ENCODE results near the gene NUTM1. TPM values are rescaled to one million over a fixed set of nuclear protein-coding genes. Genes with fewer than 3 reads are reported as not detected.

Gene NUTM1
- total RNA-seq, 1 donor from 2014 or later: not detected

- Mint-ChIP-seq H3K4me3 (no peak overlapping the region), H3K4me1 (peaks cover 22% of the 10 kb centered on the region), H3K27me3 (ENCODE audit: low read depth) (no peaks in the 10 kb centered on the region), H3K27ac (no peak overlapping the region), H3K36me3 (peaks cover 31% of the 10 kb centered on the region), H3K9me3 (no peaks in the 10 kb centered on the region)
- no peak for DNase-seq (ENCODE audit: low spot score in 2 of 2, unreplicated experiment in 2 of 2)
- TF ChIP-seq, protein P1, sequence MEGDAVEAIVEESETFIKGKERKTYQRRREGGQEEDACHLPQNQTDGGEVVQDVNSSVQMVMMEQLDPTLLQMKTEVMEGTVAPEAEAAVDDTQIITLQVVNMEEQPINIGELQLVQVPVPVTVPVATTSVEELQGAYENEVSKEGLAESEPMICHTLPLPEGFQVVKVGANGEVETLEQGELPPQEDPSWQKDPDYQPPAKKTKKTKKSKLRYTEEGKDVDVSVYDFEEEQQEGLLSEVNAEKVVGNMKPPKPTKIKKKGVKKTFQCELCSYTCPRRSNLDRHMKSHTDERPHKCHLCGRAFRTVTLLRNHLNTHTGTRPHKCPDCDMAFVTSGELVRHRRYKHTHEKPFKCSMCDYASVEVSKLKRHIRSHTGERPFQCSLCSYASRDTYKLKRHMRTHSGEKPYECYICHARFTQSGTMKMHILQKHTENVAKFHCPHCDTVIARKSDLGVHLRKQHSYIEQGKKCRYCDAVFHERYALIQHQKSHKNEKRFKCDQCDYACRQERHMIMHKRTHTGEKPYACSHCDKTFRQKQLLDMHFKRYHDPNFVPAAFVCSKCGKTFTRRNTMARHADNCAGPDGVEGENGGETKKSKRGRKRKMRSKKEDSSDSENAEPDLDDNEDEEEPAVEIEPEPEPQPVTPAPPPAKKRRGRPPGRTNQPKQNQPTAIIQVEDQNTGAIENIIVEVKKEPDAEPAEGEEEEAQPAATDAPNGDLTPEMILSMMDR (IDR thresholded peaks at IDR 0.05; ENCODE audit: unreplicated experiment): no peak
Observed at GRCh38 chr15:34362047-34362773, 19.1 kb downstream of the NUTM1 start.

GRCh38 chr15:34364041-34364440 lies 20.9 kb downstream of the NUTM1 start:
- H3K27ac Mint-ChIP-seq: no peak overlapping the region
- no peak overlapping the region for H3K4me3 Mint-ChIP-seq
- no peaks in the 10 kb centered on the region for H3K27me3 Mint-ChIP-seq (ENCODE audit: low read depth)
- H3K9me3 Mint-ChIP-seq: no peaks in the 10 kb centered on the region
- peaks cover 30% of the 10 kb centered on the region for H3K4me1 Mint-ChIP-seq
- H3K36me3 Mint-ChIP-seq: peaks cover 24% of the 10 kb centered on the region
- no peak for DNase-seq (ENCODE audit: low spot score in 2 of 2, unreplicated experiment in 2 of 2)
- TF ChIP-seq, protein P1 (IDR thresholded peaks at IDR 0.05; ENCODE audit: unreplicated experiment): no peak

DNA sequence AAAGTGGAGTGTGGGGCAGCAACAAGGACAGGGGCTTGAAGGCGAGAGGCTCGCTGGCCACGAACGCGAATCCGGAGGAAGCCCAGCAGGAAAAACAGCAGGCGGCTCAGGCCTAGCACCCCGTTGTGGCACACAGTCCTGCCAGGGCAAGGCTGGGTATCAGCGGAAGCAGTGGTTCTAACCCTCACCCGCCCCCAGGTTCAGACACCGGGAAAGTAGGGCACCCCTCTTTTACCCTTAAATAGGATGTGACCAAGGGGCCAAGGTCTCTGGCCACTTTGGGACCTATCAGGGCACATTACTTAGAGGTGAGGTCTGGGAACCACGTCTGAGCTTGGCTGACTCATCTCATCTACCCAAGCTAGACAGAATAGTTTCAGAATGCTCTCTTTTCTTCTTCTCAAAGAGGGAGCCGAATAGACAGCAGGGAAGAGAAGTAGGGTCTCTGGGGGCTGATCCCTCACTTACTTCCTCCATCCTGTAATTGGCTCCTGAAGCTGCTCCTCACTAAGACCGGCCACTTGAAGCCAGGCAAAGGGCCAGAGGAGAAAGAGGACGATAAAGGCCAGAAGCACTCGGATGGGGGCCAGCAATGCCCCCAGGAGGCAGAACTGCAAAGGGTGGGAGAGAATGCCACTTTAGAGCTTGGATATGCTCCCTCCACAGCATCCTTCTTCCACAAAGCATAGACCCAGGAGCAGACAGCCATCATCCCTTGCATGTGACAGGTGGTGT lies 22.1 kb downstream of the NUTM1 start:
- DNase-seq (ENCODE audit: low spot score in 2 of 2, unreplicated experiment in 2 of 2): no peak
- no peaks in the 10 kb centered on the region for H3K9me3 Mint-ChIP-seq
- TF ChIP-seq, protein P1 (IDR thresholded peaks at IDR 0.05; ENCODE audit: unreplicated experiment): no peak
- H3K36me3 Mint-ChIP-seq: peaks cover 18% of the 10 kb centered on the region
- peaks cover 36% of the 10 kb centered on the region for H3K4me1 Mint-ChIP-seq
- H3K4me3 Mint-ChIP-seq: peak overlapping the region; percentile 95
- H3K27me3 Mint-ChIP-seq (ENCODE audit: low read depth): no peaks in the 10 kb centered on the region
- no peak overlapping the region for H3K27ac Mint-ChIP-seq

DNA sequence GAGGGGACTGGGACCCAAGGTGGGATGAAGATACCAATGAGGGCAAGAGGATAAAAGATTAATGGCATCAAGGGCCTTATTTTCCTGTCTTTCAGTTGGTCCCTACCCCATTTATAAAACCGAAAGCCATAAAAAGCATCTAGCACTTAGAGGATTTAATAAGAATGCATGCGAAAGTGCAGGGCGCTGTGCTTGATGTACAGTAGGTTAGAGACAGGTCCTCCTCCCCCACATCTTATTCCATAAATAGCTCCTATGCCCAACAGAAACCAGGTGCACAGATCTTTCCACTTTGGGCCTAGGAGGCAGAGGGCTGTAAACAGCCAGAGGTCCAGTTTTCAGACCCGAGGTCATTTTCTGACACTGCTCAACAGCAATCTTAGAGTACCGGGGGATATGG lies 22.7 kb downstream of the NUTM1 start:
- H3K27ac Mint-ChIP-seq: peak overlapping the region; percentile 76
- no peak for DNase-seq (ENCODE audit: low spot score in 2 of 2, unreplicated experiment in 2 of 2)
- no peaks in the 10 kb centered on the region for H3K9me3 Mint-ChIP-seq
- H3K36me3 Mint-ChIP-seq: peaks cover 15% of the 10 kb centered on the region
- no peaks in the 10 kb centered on the region for H3K27me3 Mint-ChIP-seq (ENCODE audit: low read depth)
- H3K4me3 Mint-ChIP-seq: peak overlapping the region; percentile 95
- H3K4me1 Mint-ChIP-seq: peaks cover 36% of the 10 kb centered on the region
- TF ChIP-seq, protein P1 (IDR thresholded peaks at IDR 0.05; ENCODE audit: unreplicated experiment): no peak

DNA sequence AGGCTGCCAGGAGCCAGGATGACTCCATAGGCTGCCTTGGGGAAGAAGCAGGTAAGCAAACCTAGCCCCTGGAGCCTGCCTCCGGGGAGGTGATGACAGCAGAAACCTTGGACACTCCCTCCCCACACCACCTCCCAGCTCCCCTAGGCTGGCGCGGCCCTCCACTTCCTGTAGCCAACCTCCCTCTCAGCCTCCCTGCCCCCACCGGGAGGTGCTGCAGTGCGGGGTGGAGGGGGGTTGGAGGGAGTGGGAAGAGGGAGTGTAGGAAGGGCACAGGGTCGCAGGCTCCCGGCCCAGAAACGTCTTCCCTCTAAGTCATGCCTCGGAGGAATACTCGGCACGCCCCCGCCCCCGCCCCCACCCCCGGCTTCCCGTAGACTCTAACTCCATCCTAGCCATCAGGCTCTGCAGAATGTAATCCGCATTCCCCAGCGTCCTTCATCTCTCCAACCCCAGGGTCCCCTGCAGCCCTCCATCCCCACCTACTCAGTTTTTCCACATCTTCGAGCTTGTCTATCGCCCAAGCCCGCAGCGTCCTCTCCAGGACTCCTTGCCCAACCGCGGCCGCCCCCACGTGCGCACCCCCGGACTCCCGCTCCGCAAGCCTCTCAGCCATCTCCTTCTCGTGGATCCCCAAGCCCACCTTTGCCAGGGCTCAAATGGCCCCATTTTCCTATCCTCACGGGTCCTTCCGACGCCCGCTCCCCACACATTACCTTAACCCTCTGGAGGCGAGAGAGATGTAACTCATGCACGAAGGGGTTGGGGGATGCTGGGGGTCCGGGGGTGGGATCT lies 23.4 kb downstream of the NUTM1 start:
- Mint-ChIP-seq H3K4me1 (peaks cover 35% of the 10 kb centered on the region), H3K36me3 (peaks cover 11% of the 10 kb centered on the region), H3K9me3 (peaks cover 2% of the 10 kb centered on the region), H3K4me3 (peak overlapping the region; percentile 95), H3K27me3 (ENCODE audit: low read depth) (no peaks in the 10 kb centered on the region), H3K27ac (peak overlapping the region; percentile 93)
- peak; percentile 36 to 55 for DNase-seq (ENCODE audit: low spot score in 2 of 2, unreplicated experiment in 2 of 2)
- TF ChIP-seq, protein P1 (IDR thresholded peaks at IDR 0.05; ENCODE audit: unreplicated experiment): no peak

Measured in mesothelial cell of epicardium (in vitro differentiated cells).